Heart right ventricle (tissue), 16 donors: Measurements from ENCODE around the gene INHBC. TPM values are rescaled to one million over a fixed set of nuclear protein-coding genes. Genes with fewer than 3 reads are reported as not detected.
"Not testable (repeated sequence)": the region's sequence is repeated elsewhere in the genome, so short reads cannot be mapped to it uniquely, and the experiment has no call there.

Experiments used
- ATAC-seq, 8 donors: fragments of 200-7000 bp; cut with Tn5 transposase; one replicate each; pipeline ENCODE4 v1.9.1; 2020; ENCODE audit warnings: mild to moderate bottlenecking in 8 of 8, moderate library complexity in 8 of 8, moderate number of reproducible peaks in 1 of 8
- DNase-seq, 2 donors: peaks; one replicate each; pipeline ENCODE4 v3.0.0-alpha.2; 2020
- H3K27ac ChIP-seq, 10 donors: fragments of 200-600 bp; sonication (generic) in 2 of 10; one replicate each; pipeline versions ENCODE4 v1.5.0 to v1.8.0; 2020 to 2022; ENCODE audit warnings: mild to moderate bottlenecking in 3 of 10
- H3K27me3 ChIP-seq, 7 donors: fragments of 200-600 bp; one replicate each; pipeline ENCODE4 v1.8.0; 2021 to 2022; ENCODE audit warnings: mild to moderate bottlenecking in 2 of 7
- H3K36me3 ChIP-seq, 9 donors: fragments of 200-600 bp; sonication (generic) in 1 of 9; one replicate each; pipeline versions ENCODE4 v1.5.0 to v1.8.0; 2020 to 2022; ENCODE audit warnings: mild to moderate bottlenecking in 2 of 9
- H3K4me1 ChIP-seq, 9 donors: fragments of 200-600 bp; sonication (generic) in 1 of 9; one replicate each; pipeline versions ENCODE4 v1.5.0 to v1.8.0; 2020 to 2022; ENCODE audit warnings: mild to moderate bottlenecking in 4 of 9
- H3K4me3 ChIP-seq, 10 donors: fragments of 200-600 bp; sonication (generic) in 2 of 10; one replicate each; pipeline versions ENCODE4 v1.5.0 to v1.8.0; 2020 to 2022; ENCODE audit warnings: mild to moderate bottlenecking in 7 of 10, moderate library complexity in 2 of 10
- H3K9me3 ChIP-seq, 11 donors: fragments of 200-600 bp in 10 of 11; sonication (generic) in 2 of 11; one replicate each; pipeline versions ENCODE4 v1.5.0 to v1.8.0; 2013 to 2022; ENCODE audit warnings: mild to moderate bottlenecking in 2 of 11, control low read depth in 1 of 11, moderate library complexity in 1 of 11
- WGBS, 2 donors: extraction: QIAGEN DNeasy Blood & Tissue Kit; methylation state at CpG; one replicate each; pipeline ENCODE4 v1.1.7; 2013; ENCODE audit warnings: inconsistent platforms in 1 of 2; 5-methylcytosine and 5-hydroxymethylcytosine counted together
- intact Hi-C, 10 donors: fragments of 100-400 bp; cut with DNase I; formaldehyde crosslinking; loops; one replicate each; pipeline versions ENCODE4 v1.11.1 to v1.14.2; 2022
- polyA plus RNA-seq, 2 donors: library from polyadenylated mRNA; stranded (reverse); fragments of 200-250 nt; gene quantifications; one replicate each; pipeline ENCODE4 v1.2.3, GENCODE V29; 2013
- total RNA-seq, 10 donors: library from RNA; stranded (reverse); fragmentation: NEBNext Ultra II Directional in 3 of 10; extraction: Animal tissue kit (Norgen Biotek cat#: 25700) in 3 of 10; gene quantifications; one replicate each; pipeline versions ENCODE4 v1.2.1 to v1.2.4, GENCODE V29; 2021 to 2023
- TF ChIP-seq, protein P1 (sequence below), 9 donors: fragments of 200-600 bp; sonication (generic) in 2 of 9; IDR thresholded peaks; one replicate each; pipeline versions ENCODE4 v1.5.0 to v1.8.0; 2021 to 2022; ENCODE audit warnings: antibody characterized with exemption in 9 of 9, mild to moderate bottlenecking in 5 of 9, moderate library complexity in 1 of 9
- donor health status: Arrhythmogenic right ventricular cardiomyopathy.
- donor health status: ischemic (EF 13 %, LVEDD 7.1; RV severe dilation, severe dysfunction).
- donor health status: healthy with polysubstance abuse.
- donor health status: DM: no; HTN: yes; CAD: no.
- donor health status: DM: no; HTN: no; CAD: no.
- donor health status: ischemic (EF 25% LVEDD 6.9; RV normal size, moderate dysfunction).
- donor health status: ischemic (EF 25% LVEDD 5.7; RV mildly dilated, moderate dysfunction).
- donor health status: healthy.
- donor health status: DM: yes; HTN: yes; CAD: no.
- donor health status: Ischemic cardiomyopathy.
- donor health status: ischemic (EF 35%, LVEDD 5.7; RV mildly dilated, moderate dysfunction).
- donor health status: nonischemic (EF 11% LVEDD 7.7; RV severe dilation, severe dysfunction).
- donor health status: DM: yes; HTN: yes; CAD: no.
- donor health status: PGD.
- donor health status: ischemic (EF 29% LVEDD 5.4; RV normal size, mild dysfunction).
- donor health status: nonischemic (EF 23%, LVEDD 6.1; RV moderate dilation, normal function).

INHBC gene
- total and polyA plus RNA-seq, 12 donors = 0.03 to 0.13 TPM; not detected in 10

DNA sequence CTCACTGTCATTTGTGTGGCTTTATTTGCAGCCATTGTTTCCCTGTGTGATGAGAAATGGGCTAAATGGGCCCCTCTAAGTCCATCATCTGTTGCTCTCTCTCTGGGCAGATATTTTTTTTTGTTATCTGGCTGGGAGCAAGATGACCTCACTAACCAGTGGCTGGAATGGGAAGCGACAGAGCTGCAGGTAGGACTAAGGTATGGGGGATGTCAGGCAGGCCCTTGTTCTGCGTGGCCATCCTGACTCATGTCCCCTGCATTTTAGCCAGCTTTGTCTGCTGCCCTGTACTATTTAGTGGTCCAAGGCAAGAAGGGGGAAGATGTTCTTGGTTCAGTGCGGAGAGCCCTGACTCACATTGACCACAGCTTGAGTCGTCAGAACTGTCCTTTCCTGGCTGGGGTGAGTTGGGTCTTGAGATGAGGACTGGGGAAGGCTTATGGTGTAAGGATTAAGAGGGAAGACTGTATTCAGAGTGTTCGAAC lies 54.6 kb downstream of the INHBC start:
- peaks cover 9 to 21% (median 13%) of the 10 kb centered on the region in 9 donors for H3K4me1 ChIP-seq
- DNase-seq (no peak), ATAC-seq (no peak)
- H3K9me3 ChIP-seq = no peaks in the 10 kb centered on the region
- H3K4me3 ChIP-seq = peak overlapping the region in 7 of 10 donors; percentile 67 to 96 (median 82)
- peaks cover 0 to 44% (median 23%) of the 10 kb centered on the region in 9 donors for H3K36me3 ChIP-seq
- WGBS, 2 donors = 89 to 91% methylated on average over 5 of the region's 5 CpGs
- intact Hi-C loops = loop anchor here in 1 of 10 donors (2.0 kb wide), 1 partner anchor 26 kb away; no protein-coding TSS in a partner anchor
- H3K27ac ChIP-seq = no peak overlapping the region
- H3K27me3 ChIP-seq = no peaks in the 10 kb centered on the region
- TF ChIP-seq, protein P1, sequence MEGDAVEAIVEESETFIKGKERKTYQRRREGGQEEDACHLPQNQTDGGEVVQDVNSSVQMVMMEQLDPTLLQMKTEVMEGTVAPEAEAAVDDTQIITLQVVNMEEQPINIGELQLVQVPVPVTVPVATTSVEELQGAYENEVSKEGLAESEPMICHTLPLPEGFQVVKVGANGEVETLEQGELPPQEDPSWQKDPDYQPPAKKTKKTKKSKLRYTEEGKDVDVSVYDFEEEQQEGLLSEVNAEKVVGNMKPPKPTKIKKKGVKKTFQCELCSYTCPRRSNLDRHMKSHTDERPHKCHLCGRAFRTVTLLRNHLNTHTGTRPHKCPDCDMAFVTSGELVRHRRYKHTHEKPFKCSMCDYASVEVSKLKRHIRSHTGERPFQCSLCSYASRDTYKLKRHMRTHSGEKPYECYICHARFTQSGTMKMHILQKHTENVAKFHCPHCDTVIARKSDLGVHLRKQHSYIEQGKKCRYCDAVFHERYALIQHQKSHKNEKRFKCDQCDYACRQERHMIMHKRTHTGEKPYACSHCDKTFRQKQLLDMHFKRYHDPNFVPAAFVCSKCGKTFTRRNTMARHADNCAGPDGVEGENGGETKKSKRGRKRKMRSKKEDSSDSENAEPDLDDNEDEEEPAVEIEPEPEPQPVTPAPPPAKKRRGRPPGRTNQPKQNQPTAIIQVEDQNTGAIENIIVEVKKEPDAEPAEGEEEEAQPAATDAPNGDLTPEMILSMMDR (IDR thresholded peaks at IDR 0.05) = no peak

DNA sequence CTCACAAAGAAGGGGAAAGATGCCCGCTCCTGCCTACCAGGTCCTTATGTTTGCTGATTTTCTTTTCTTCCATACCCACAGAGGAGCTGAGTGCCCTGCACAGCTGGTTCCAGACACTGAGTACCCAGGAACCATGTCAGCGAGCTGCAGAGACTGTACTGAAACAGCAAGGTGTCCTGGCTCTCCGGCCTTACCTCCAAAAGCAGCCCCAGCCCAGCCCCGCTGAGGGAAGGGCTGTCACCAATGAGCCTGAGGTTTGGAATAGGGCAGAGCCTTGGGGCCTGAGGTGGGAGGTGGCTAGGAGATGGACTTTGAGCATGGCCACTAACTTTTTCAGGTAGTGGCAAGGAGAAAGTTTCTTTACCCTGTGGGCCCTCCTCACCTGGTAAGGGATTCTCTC lies 55.5 kb downstream of the INHBC start:
- DNase-seq (no peak), ATAC-seq (no peak)
- Histone ChIP-seq H3K36me3 (peaks cover 0 to 53% (median 23%) of the 10 kb centered on the region in 9 donors), H3K27ac (no peak overlapping the region), H3K4me3 (no peak overlapping the region), H3K4me1 (peaks cover 9 to 21% (median 13%) of the 10 kb centered on the region in 9 donors), H3K9me3 (no peaks in the 10 kb centered on the region), H3K27me3 (no peaks in the 10 kb centered on the region)
- TF ChIP-seq, protein P1 (IDR thresholded peaks at IDR 0.05) = no peak
- 94 to 99% methylated on average over 4 of the region's 4 CpGs for WGBS, 2 donors
- intact Hi-C loops = no loop called here

- H3K9me3 ChIP-seq = no peaks in the 10 kb centered on the region
- no peak for DNase-seq
- H3K4me1 ChIP-seq = peaks cover 9 to 21% (median 13%) of the 10 kb centered on the region in 9 donors
- intact Hi-C loops = no loop called here
- 89 to 92% methylated on average over 15 of the region's 15 CpGs for WGBS, 2 donors
- peaks cover 0 to 68% (median 26%) of the 10 kb centered on the region in 9 donors for H3K36me3 ChIP-seq
- H3K27me3 ChIP-seq = no peaks in the 10 kb centered on the region
- no peak for ATAC-seq
- TF ChIP-seq, protein P1 (IDR thresholded peaks at IDR 0.05) = no peak
- H3K27ac ChIP-seq = no peak overlapping the region
- no peak overlapping the region for H3K4me3 ChIP-seq
Measured at GRCh38 chr12:57491393-57492280, 57.1 kb downstream of the INHBC start.

DNA sequence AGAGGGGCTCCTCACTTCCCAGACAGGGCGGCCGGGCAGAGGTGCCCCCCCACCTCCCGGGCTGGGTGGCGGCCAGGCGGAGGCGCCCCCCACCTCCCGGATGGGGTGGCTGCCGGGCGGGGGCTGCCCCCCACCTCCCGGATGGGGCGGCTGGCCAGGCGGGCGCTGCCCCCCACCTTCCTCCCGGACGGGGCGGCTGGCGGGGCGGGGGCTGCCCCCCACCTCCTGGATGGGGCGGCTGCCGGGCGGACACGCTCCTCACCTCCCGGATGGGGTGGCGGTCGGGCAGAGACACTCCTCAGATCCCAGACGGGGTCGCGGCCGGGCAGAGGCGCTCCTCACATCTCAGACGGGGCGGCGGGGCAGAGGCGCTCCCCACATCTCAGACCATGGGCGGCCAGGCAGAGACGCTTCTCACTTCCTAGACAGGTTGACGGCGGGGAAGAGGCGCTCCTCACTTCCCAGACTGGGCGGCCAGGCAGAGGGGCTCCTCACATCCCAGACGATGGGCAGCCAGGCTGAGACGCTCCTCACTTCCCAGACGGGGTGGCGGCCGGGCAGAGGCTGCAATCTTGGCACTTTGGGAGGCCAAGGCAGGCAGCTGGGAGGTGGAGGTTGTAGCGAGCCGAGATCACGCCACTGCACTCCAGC lies 60.6 kb downstream of the INHBC start:
- H3K27ac ChIP-seq, H3K27me3 ChIP-seq, H3K4me1 ChIP-seq, DNase-seq, H3K4me3 ChIP-seq, ATAC-seq, H3K9me3 ChIP-seq, intact Hi-C loops: not testable (repeated sequence)
- 96 to 97% methylated on average over 38 to 45 of the region's 48 CpGs for WGBS, 2 donors
- H3K36me3 ChIP-seq = peaks cover 0 to 89% (median 43%) of the 10 kb centered on the region in 9 donors
